Measurements from ENCODE around the gene GLRA2. TPM values are rescaled to one million over a fixed set of nuclear protein-coding genes. Genes with fewer than 3 reads are reported as not detected.

Gene GLRA2
- not detected in 2 replicates for total RNA-seq (ENCODE audit: low replicate concordance)

DNA sequence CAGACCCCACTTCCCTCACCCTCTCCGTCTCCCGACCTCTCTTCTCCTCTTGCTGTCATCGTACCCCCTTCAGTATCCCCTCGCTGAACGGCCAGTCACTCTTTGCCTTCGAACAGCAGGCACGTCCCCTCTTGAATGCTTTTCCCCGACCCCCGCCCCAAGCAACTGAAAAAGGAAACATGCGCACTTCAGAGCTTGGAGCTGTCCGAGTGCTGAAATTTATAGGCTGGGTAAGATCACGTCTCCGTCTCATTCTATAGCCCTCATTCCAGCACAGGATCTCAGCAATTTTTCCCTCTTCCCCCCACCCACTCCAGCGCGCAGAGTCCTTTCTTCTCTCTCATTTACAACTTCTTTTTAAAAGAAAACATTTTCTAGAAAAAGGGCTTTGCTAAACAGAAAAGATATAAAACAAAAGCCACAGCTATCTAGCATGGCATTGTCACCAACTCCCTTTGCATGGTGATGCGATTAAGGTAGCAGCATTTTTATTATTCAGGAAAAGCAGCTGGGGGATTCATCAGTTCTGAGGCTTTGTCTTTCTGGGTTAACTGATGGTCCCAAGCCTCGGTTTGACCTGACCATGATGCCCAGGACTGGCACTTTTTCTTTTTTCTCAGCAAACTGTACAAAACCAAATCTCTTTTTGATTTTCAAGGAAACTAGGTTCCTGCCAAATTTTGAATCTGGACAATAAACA, at the start of gene GLRA2:
Gene GLRA2, plus strand, starts transcription at position 247 of the 700 bp plus-strand sequence. CDS start 522 bp downstream, outside the sequence.
- no peaks in the 10 kb centered on the region for H3K9me3 Mint-ChIP-seq
- H4K20me1 ChIP-seq (ENCODE audit: low read depth), result no peaks in the 10 kb centered on the region
- H3K9me3 ChIP-seq (ENCODE audit: low read depth), result peaks cover 5% of the 10 kb centered on the region
- peak within 1 kb of the TSS; percentile 84 for H3K4me3 Mint-ChIP-seq
- H3K27ac Mint-ChIP-seq, result no peak within 1 kb of the TSS
- no peaks in the 10 kb centered on the region for H3F3A ChIP-seq (ENCODE audit: low read depth)
- no peaks in the 10 kb centered on the region for H3K4me1 ChIP-seq
- peak within 1 kb of the TSS; percentile 54 for H3K4me2 ChIP-seq
- H3K27me3 Mint-ChIP-seq (ENCODE audit: insufficient read depth, low read depth), result peaks cover 2% of the 10 kb centered on the region
- H3K27me3 ChIP-seq, result no peaks in the 10 kb centered on the region
- no peaks in the 10 kb centered on the region for H3K36me3 ChIP-seq
- peak within 1 kb of the TSS; percentile 13 for H3K4me3 ChIP-seq
- peaks cover 2% of the 10 kb centered on the region for H3K4me1 Mint-ChIP-seq
- no peak within 1 kb of the TSS for H3K27ac ChIP-seq
- H3K9ac ChIP-seq, result no peak within 1 kb of the TSS
- TF ChIP-seq EZH2 (IDR thresholded peaks at IDR 0.05) (no peak), EZH2phosphoT487 (IDR thresholded peaks at IDR 0.05) (no peak)
- TF ChIP-seq, protein P1, sequence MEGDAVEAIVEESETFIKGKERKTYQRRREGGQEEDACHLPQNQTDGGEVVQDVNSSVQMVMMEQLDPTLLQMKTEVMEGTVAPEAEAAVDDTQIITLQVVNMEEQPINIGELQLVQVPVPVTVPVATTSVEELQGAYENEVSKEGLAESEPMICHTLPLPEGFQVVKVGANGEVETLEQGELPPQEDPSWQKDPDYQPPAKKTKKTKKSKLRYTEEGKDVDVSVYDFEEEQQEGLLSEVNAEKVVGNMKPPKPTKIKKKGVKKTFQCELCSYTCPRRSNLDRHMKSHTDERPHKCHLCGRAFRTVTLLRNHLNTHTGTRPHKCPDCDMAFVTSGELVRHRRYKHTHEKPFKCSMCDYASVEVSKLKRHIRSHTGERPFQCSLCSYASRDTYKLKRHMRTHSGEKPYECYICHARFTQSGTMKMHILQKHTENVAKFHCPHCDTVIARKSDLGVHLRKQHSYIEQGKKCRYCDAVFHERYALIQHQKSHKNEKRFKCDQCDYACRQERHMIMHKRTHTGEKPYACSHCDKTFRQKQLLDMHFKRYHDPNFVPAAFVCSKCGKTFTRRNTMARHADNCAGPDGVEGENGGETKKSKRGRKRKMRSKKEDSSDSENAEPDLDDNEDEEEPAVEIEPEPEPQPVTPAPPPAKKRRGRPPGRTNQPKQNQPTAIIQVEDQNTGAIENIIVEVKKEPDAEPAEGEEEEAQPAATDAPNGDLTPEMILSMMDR (IDR thresholded peaks at IDR 0.05), result no peak
- H3K36me3 Mint-ChIP-seq, result no peaks in the 10 kb centered on the region
- no peaks in the 10 kb centered on the region for H3K79me2 ChIP-seq (ENCODE audit: low read depth)
- peak; percentile 82 for DNase-seq (ENCODE audit: low spot score)
- no peak within 1 kb of the TSS for H2AFZ ChIP-seq (replicated peaks)

- no peaks in the 10 kb centered on the region for H3K9me3 Mint-ChIP-seq
- Histone ChIP-seq H3K9ac (no peak overlapping the region), H3K4me1 (no peaks in the 10 kb centered on the region), H4K20me1 (ENCODE audit: low read depth) (no peaks in the 10 kb centered on the region), H3K36me3 (no peaks in the 10 kb centered on the region), H3K27ac (no peak overlapping the region), H3F3A (ENCODE audit: low read depth) (no peaks in the 10 kb centered on the region), H3K9me3 (ENCODE audit: low read depth) (no peaks in the 10 kb centered on the region), H3K79me2 (ENCODE audit: low read depth) (no peaks in the 10 kb centered on the region), H3K27me3 (no peaks in the 10 kb centered on the region), H2AFZ (replicated peaks) (no peak overlapping the region), H3K4me2 (no peak overlapping the region), H3K4me3 (no peak overlapping the region)
- no peak for DNase-seq (ENCODE audit: low spot score)
- H3K36me3 Mint-ChIP-seq, result no peaks in the 10 kb centered on the region
- H3K4me3 Mint-ChIP-seq, result no peak overlapping the region
- H3K27me3 Mint-ChIP-seq (ENCODE audit: insufficient read depth, low read depth), result no peaks in the 10 kb centered on the region
- H3K4me1 Mint-ChIP-seq, result no peaks in the 10 kb centered on the region
- TF ChIP-seq EZH2phosphoT487 (IDR thresholded peaks at IDR 0.05), result no peak
- TF ChIP-seq, protein P1 (IDR thresholded peaks at IDR 0.05), result no peak
- TF ChIP-seq EZH2 (IDR thresholded peaks at IDR 0.05), result no peak
- no peak overlapping the region for H3K27ac Mint-ChIP-seq
These were observed 39.9 kb upstream of the GLRA2 start for GRCh38 chrX:14489437-14489836.

- no peaks in the 10 kb centered on the region for H3K79me2 ChIP-seq (ENCODE audit: low read depth)
- H3K27me3 ChIP-seq, result no peaks in the 10 kb centered on the region
- H3K27ac Mint-ChIP-seq, result no peak overlapping the region
- no peak overlapping the region for H3K27ac ChIP-seq
- H4K20me1 ChIP-seq (ENCODE audit: low read depth), result no peaks in the 10 kb centered on the region
- no peak overlapping the region for H3K4me3 ChIP-seq
- H3F3A ChIP-seq (ENCODE audit: low read depth), result no peaks in the 10 kb centered on the region
- DNase-seq (ENCODE audit: low spot score), result no peak
- H3K9me3 ChIP-seq (ENCODE audit: low read depth), result no peaks in the 10 kb centered on the region
- H3K4me3 Mint-ChIP-seq, result no peak overlapping the region
- no peak overlapping the region for H3K4me2 ChIP-seq
- H3K27me3 Mint-ChIP-seq (ENCODE audit: insufficient read depth, low read depth), result no peaks in the 10 kb centered on the region
- H3K36me3 ChIP-seq, result no peaks in the 10 kb centered on the region
- H3K4me1 ChIP-seq, result no peaks in the 10 kb centered on the region
- H3K4me1 Mint-ChIP-seq, result no peaks in the 10 kb centered on the region
- TF ChIP-seq EZH2 (IDR thresholded peaks at IDR 0.05), result no peak
- TF ChIP-seq, protein P1 (IDR thresholded peaks at IDR 0.05), result no peak
- no peak for TF ChIP-seq EZH2phosphoT487 (IDR thresholded peaks at IDR 0.05)
- H2AFZ ChIP-seq (replicated peaks), result no peak overlapping the region
- no peak overlapping the region for H3K9ac ChIP-seq
- H3K9me3 Mint-ChIP-seq, result no peaks in the 10 kb centered on the region
- H3K36me3 Mint-ChIP-seq, result no peaks in the 10 kb centered on the region
These were observed 37.6 kb upstream of the GLRA2 start for GRCh38 chrX:14491689-14492088.

Measured in neural progenitor cell (in vitro differentiated cells).